ENCODE measurements around the gene IMMP2L. TPM values are rescaled to one million over a fixed set of nuclear protein-coding genes. Genes with fewer than 3 reads are reported as not detected.

IMMP2L gene
- total RNA-seq, 2 experiments from 2014 or later, result 17.4 to 30.2 TPM

DNA sequence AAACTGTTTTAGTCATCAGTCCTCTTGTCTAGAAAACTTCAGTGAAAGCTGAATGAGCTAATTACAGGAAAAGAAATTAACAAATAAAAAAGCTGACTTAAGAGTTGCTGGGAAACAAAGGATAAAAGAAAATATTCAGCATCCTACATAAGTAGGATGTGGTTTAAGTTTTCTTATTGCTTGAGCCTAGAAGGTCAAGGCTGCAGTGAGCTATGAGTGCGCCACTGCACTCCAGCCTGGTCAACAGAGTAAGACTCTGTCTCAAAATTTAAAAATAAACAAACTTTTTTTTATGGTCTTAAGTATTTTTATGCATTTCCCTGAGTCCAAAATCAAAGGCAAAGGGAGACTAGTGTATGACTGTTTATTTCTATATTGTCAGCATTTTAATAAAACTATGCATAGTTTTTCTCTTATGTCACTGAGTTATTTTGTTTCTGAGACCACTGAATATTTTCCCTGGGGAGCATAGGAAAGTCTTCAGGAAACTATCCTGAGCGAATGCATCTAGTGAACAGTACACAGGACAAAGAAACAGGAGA lies 511.3 kb downstream of the IMMP2L start:
- no peak overlapping the region for H3K27ac Mint-ChIP-seq
- H3K4me3 Mint-ChIP-seq, result no peak overlapping the region
- ChIA-PET POLR2A (interaction anchor here (0.7 kb wide), 1 partner anchor 18 kb away, joined by 3 read pairs; no protein-coding TSS in a partner anchor), CTCF (no interaction called here)
- no peaks in the 10 kb centered on the region for H3K27me3 Mint-ChIP-seq
- intact Hi-C loops (cut with micrococcal nuclease), result no loop called here
- no peak for ATAC-seq
- no peaks in the 10 kb centered on the region for H3K9me3 Mint-ChIP-seq
- peaks cover 38% of the 10 kb centered on the region for H3K4me1 Mint-ChIP-seq (ENCODE audit: low read depth)
- no peak for DNase-seq
- TF ChIP-seq, protein P1, sequence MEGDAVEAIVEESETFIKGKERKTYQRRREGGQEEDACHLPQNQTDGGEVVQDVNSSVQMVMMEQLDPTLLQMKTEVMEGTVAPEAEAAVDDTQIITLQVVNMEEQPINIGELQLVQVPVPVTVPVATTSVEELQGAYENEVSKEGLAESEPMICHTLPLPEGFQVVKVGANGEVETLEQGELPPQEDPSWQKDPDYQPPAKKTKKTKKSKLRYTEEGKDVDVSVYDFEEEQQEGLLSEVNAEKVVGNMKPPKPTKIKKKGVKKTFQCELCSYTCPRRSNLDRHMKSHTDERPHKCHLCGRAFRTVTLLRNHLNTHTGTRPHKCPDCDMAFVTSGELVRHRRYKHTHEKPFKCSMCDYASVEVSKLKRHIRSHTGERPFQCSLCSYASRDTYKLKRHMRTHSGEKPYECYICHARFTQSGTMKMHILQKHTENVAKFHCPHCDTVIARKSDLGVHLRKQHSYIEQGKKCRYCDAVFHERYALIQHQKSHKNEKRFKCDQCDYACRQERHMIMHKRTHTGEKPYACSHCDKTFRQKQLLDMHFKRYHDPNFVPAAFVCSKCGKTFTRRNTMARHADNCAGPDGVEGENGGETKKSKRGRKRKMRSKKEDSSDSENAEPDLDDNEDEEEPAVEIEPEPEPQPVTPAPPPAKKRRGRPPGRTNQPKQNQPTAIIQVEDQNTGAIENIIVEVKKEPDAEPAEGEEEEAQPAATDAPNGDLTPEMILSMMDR (IDR thresholded peaks at IDR 0.05), result no peak
- no peaks in the 10 kb centered on the region for H3K36me3 Mint-ChIP-seq (ENCODE audit: low read depth)

DNA sequence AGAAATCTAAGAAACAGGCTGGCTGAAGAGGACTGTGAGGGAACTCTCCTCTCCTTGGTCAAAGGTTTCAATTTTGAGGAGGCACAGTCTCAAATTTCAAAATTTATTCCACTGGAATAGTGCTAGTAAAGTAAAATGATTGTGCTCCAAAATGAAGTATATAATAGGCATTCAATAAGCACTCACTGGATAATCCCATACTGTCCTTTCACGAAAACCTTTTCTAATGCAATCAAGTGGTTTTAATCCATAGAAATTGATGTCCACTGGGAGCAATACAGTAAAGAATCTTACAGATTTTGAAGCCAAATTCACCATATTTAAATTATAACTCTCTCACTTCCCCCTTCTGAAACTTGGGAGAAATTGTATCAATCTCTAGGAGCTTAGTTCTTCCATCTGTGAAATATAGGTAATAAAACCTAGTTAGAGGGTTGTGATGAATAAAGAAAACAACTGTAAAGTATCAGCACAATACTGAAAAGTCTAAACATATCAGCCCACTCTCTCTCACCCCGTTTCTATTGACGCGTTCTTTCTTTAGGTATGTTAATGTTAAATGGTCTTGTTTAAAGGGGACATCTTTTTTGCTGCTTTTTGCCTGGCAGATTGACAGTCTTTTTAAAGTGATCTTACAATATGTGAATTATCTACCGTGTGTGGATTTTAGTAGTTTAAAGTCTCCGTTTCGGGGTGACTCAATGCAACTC lies 512.2 kb downstream of the IMMP2L start:
- no peak for ATAC-seq
- H3K4me1 Mint-ChIP-seq (ENCODE audit: low read depth), result peaks cover 34% of the 10 kb centered on the region
- H3K27me3 Mint-ChIP-seq, result no peaks in the 10 kb centered on the region
- H3K4me3 Mint-ChIP-seq, result no peak overlapping the region
- no peak overlapping the region for H3K27ac Mint-ChIP-seq
- no peak for DNase-seq
- no peaks in the 10 kb centered on the region for H3K36me3 Mint-ChIP-seq (ENCODE audit: low read depth)
- ChIA-PET POLR2A (interaction anchor here (0.7 kb wide), 1 partner anchor 17 kb away, joined by 3 read pairs; no protein-coding TSS in a partner anchor), CTCF (no interaction called here)
- H3K9me3 Mint-ChIP-seq, result no peaks in the 10 kb centered on the region
- TF ChIP-seq, protein P1 (IDR thresholded peaks at IDR 0.05), result no peak
- intact Hi-C loops (cut with micrococcal nuclease), result no loop called here

GRCh38 chr7:111047595-111047994 lies 514.7 kb downstream of the IMMP2L start:
- Mint-ChIP-seq H3K27me3 (no peaks in the 10 kb centered on the region), H3K27ac (no peak overlapping the region), H3K4me3 (no peak overlapping the region), H3K9me3 (no peaks in the 10 kb centered on the region), H3K36me3 (ENCODE audit: low read depth) (no peaks in the 10 kb centered on the region), H3K4me1 (ENCODE audit: low read depth) (peaks cover 28% of the 10 kb centered on the region)
- no peak for DNase-seq
- TF ChIP-seq, protein P1 (IDR thresholded peaks at IDR 0.05), result no peak
- ChIA-PET POLR2A (no interaction called here), CTCF (no interaction called here)
- intact Hi-C loops (cut with micrococcal nuclease), result no loop called here
- ATAC-seq, result no peak

DNA sequence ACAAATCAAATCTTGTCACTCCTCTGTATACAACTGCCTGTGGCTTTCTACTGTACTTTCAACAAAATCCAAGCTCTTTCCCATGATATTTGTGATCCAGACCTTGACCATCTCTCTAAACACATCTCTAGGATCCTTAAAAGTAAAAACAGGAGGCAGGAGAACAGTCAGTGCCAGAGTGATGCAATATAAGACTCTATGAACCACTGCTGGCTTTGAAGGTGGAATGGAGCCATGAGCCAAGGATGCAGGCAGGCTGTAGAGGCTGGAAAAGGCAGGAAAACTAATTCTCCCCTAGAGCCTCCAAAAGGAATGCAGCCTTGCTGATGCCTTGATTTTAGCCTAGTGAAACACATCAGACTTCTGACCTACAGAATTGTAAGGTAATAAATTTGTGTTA lies 516.8 kb downstream of the IMMP2L start:
- DNase-seq, result no peak
- no peaks in the 10 kb centered on the region for H3K27me3 Mint-ChIP-seq
- TF ChIP-seq, protein P1 (IDR thresholded peaks at IDR 0.05), result no peak
- peaks cover 26% of the 10 kb centered on the region for H3K4me1 Mint-ChIP-seq (ENCODE audit: low read depth)
- intact Hi-C loops (cut with micrococcal nuclease), result no loop called here
- no peak overlapping the region for H3K27ac Mint-ChIP-seq
- ChIA-PET POLR2A (interaction anchor here (1.2 kb wide), 1 partner anchor 15 kb away, joined by 3 read pairs; no protein-coding TSS in a partner anchor), CTCF (interaction anchor here (1.0 kb wide), 1 partner anchor 46 kb away, joined by 3 read pairs; no protein-coding TSS in a partner anchor)
- no peak overlapping the region for H3K4me3 Mint-ChIP-seq
- no peaks in the 10 kb centered on the region for H3K36me3 Mint-ChIP-seq (ENCODE audit: low read depth)
- H3K9me3 Mint-ChIP-seq, result no peaks in the 10 kb centered on the region
- no peak for ATAC-seq

- intact Hi-C loops (cut with micrococcal nuclease), result no loop called here
- ChIA-PET CTCF (interaction anchor here (2.1 kb wide), 1 partner anchor 10 kb away, joined by 6 read pairs; no protein-coding TSS in a partner anchor), POLR2A (interaction anchor here (0.8 kb wide), 1 partner anchor 12 kb away, joined by 3 read pairs; no protein-coding TSS in a partner anchor)
- Mint-ChIP-seq H3K9me3 (no peaks in the 10 kb centered on the region), H3K4me3 (no peak overlapping the region), H3K27ac (no peak overlapping the region), H3K36me3 (ENCODE audit: low read depth) (no peaks in the 10 kb centered on the region), H3K27me3 (no peaks in the 10 kb centered on the region), H3K4me1 (ENCODE audit: low read depth) (peaks cover 25% of the 10 kb centered on the region)
- no peak for DNase-seq
- TF ChIP-seq, protein P1 (IDR thresholded peaks at IDR 0.05), result no peak
- no peak for ATAC-seq
These were observed 518.7 kb downstream of the IMMP2L start for GRCh38 chr7:111043561-111043960.

All from activated CD8-positive, alpha-beta T cell treated with anti-CD3 and anti-CD28 coated beads for 36 hours (primary cell).